Embryonic facial prominence (tissue), 1 donor: ENCODE results near the gene FRMD4B.
A peak's percentile ranks its signal among the peaks of the same experiment; 100 is the strongest.
"Not testable (repeated sequence)": the region's sequence is repeated elsewhere in the genome, so short reads cannot be mapped to it uniquely, and the experiment has no call there.

Experiments
- DNase-seq: peaks from one replicate; pipeline ENCODE4 v3.0.0-alpha.2; 2016; ENCODE audit errors: extremely low spot score

FRMD4B gene

DNA sequence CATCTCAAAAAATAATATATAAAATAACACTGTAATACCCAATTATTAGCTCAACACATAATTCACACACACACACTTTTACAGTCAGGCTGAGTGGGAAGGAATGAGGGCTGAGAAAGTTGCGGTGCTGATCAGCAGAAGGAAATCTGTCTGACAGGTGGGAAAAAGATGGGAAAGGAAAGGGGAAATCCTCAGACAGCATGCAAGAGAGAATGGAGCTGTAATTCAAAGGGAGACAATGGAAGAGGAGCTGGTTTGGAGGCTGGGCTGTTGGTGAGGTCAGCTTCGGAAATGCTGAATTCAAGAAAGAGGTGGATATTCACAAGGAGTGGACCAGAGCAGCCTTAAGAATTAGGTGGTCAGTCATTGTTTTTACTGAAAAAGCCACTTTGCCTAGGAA, 141.8 kb downstream of the FRMD4B start:
- no peak for DNase-seq

DNA sequence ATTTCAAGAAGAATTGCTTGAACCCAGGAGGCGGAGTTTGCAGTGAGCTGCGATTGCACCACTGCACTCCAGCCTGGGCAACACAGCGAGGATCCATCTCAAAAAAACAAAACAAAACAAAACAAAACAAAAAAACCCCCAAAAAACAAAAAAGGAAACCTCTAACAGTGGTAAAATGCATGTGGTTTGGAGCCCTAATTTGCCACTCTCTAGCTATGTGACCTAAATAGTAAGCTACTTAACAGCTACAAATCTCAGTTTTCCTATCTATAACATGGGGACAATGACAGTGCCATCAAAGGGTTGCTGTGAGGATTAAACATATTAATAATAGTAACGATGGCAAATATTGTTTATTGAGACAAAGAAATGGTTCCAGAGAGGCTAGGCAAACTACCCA, 144.1 kb downstream of the FRMD4B start:
- no peak for DNase-seq

DNA sequence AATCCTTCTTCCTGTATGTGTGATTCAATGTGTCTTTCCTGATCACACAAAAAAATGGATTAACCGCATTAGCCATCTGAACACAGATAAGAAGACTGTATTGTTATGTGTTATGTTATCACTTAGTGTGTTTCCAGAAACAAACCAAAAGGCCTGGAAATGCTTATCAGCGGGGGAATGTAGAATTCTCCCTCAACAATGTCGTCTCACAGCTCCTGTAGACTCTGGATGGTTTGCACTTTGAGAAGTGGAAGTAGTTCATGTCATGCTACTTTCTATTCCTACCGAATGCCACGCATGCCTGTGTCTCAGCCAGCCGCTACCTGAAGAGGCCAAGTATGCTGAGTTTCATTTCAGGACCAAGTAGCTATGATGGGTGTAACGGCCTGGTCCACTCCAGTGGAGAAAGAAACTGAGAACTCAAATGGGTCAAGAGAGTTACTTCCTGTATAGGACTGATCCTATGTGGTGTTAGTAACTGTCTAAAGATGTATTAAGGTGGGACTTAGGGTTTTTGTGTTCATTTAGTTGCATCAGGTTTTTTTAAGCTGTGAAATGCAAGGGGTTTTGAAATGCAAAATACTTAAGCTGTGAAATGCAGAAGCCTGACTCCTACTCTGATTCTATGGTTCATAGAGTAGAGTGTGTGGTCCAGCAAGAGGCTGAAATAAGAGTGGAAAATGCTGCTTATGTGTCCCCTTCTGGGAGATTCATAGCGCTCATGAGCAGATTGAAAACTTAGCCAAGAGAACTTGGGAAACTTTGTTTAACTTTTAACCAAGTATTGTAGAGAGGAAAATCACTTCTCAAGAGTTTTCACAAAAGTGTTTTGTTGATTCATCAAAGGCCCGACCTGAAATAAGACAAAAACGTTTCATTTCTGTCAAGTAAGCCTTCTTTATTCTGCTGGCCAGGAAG, 145.0 kb downstream of the FRMD4B start:
- no peak for DNase-seq

DNA sequence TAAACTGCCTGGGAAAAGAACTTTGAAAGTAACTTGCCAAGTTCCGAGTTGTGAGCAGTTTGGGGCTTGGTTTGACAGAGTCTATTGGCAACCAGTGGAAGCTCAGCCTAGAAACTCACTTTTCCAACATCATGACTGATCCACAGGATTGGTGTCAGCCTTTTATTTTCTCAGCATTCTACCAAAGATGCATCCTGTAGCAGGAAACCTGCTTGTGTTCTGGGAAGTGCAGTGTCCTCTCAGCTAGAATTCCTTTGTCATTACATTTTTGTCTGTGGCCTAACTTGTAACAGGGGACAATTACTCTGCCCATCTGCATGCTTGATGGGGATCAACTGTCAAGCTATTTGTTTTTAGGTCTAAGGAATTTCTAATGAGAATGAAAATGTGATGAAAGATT, 146.8 kb downstream of the FRMD4B start:
- DNase-seq = no peak

DNA sequence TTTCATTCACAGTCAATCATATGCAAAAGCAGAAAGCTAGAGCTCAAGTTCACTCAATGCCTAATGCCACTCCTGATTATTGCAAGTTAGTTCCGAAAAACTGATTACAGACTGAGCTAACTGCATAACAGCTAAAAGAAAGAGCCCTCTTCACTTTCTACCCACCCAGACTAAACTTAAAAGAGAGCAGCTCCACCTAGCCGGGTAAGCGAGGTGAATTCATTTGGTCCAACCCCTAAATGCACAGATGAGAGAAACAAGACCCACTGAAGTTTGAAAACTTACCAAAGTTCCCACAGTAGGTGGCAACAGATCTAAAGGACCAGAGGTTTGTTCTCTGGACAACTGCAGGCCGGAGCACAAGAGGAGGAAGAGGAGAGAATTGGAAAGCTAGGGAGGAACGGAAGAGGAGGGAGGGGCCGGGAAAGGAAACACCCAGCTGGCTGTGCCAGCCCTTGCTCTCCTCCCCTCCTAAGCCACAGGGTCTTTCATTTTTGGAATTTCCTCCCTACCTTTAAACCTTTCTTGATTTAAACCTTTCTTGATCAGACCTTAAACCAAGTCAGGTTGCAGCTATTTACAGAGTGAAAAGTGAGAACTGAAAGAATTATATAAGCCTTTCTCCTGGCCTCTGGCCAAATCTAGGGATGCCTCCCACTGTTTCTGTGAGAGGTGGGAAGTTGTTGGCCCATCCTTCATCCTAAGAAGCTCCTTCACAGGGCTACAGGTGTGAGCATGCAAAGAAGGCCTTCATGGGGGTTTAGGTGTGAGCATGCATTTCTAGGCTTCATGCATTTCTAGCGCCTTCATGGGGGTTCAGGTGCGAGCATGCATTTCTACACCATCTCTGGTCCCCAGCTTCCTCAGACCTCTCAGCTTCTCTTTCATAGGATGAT, 148.8 kb downstream of the FRMD4B start:
- DNase-seq = no peak

DNA sequence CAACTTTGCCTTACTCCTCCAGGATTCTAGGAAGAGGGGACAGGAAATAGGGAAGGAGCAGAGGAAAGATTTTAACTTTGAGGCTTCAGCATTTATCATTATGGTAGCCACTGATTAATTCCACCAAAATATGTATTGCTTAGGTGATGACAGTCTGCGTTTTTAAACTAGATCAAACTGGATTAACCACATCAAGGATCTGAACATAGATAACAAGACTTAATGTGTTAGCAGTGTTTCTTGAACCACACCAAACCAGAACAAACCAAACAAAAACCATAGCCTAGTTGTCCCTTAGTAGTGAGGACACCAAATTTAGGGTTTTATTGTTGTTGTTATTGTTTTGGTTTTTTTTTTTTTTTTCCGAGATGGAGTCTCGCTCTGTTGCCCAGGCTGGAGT, 150.0 kb downstream of the FRMD4B start:
- DNase-seq = no peak

DNA sequence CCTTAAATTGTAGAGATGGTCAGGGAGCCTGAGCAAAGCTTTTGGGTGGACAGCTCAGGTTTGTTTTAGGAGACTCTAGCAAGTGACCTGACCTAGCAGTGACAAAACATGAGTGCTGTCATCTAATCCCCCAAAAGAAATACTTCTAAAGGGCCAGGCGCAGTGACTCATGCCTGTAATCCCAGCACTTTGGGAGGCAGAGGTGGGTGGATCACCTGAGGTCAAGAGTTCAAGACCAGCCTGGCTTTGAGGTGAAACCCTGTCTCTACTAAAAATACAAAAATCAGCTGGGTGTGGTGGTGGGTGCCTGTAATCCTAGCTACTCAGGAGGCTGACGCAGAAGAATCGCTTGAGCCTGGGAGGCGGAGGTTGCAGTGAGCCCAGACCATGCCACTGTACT, 150.7 kb downstream of the FRMD4B start:
- not testable (repeated sequence) for DNase-seq

DNA sequence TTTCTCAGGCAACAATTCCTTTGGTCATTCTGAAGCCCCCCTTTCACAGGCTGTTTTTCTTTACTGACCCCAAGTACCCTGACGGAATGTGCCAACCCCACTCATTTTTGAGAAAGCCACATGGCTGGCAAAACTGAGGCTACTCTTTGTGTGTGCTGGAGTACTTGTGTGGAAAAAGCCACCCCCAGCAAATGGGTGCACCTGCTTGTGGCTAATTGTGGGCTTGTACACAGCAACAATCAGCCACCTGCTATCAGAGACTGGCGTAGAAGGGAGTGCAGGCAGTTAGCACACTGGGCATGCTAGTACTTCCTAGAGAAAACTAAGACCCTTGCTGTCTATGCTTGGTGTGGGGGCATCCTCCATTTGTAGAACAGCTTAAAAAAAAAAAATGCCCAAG, 153.4 kb downstream of the FRMD4B start:
- DNase-seq = no peak

DNA sequence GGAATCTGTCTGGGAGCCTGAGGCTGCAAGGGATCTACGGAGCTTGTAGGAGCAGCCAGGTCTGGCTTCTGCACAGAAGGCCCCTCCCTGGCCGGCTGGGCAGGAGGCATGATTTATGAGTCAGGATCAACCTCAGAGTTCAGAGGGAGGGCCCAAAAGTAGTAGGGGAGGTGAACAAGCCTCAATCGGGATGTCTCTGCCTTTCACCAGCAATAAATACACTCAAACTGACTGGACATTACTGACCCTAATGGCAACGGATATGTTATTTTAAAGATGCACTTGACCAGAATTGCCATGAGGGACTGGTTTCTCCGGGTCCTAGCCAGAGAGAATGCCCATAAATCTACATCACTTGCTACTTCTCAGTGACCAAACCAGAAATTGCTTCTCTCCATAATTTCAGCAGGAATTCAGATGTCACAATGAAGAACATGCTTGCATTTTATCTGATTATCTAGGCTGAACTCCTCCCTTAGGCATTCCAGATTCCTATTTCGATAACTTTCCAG, 153.9 kb downstream of the FRMD4B start:
- no peak for DNase-seq

DNA sequence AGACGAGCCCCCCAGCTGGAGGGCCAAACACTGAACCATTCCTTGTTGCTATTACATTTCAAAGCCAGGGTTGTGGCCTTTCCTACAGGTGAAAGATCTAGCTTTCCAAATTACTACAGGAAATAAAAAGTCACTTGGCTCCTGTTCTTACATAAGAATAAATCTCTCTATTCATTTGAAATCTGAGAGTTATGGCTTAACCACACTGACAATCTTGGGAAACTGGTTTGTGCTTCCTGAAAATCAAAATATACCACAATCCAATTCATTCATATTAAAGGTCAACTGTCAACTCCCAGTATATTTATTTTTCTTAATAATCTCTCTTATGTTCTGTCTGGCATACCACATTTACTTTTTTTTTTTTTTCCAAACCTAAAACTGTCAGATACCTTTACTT, 159.8 kb downstream of the FRMD4B start:
- DNase-seq = peak; percentile 20

DNA sequence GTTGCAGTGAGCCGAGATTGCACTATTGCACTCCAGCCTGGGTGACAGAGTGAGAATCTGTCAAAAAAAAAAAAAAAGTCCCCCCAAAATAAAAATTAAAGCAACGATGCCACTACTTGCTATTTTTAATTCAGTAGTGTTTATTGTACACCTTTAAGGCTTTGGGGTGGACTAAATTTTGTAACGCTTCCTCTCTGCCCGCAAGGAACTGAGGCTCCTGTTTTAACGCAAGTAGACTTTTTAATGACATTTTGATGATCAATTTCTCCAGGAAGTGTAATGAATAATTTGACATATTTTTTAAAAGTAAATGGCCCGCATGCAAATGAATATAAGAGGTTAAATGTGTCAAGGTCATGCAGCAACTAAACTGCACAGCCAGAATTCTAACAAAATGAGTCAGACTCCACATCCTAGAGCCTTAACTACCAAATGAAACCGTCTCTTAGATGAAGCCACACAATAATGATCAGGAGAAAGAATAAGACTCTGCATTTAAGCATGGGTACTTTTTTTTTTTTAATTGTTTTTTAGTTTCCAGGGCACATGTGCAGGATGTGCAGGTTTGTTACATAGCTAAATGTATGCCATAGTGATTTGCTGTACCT, 166.7 kb downstream of the FRMD4B start:
- DNase-seq = no peak

DNA sequence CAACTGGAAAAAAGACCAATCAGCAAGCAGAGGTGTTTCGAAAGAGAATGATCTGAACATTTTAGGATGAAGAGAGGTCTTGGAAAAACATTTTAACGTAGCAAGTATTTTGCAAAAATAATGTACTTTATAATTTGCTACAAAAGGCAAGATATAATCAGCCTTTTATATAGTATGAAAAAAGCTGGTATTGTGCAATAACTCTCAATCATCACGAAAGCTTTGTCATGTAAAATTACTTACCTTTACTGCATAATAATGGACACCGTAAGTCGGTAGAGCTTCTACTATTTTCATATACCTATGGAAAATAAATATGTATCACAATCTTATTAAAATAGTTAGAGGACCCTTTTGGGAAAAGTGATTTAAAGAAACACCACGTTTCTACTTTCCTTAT, 167.8 kb downstream of the FRMD4B start:
- no peak for DNase-seq

DNA sequence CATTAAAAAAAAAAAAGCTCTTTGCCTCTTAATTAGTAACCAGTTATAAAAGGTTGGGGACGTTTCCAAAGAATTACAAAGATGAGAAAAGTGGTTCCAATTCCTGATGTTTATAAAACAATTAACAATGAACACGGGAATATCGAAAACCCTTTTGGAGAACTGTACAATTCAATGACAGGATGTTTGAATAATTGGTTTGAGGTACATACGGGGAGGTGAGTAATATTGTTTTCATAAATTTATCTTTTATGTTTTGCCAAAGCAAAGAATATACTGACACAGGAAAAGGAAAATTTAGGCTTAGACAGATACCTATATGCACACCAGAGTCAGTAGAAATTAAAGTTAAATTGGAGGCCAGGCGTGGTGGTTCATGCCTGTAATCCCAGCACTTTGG, 168.9 kb downstream of the FRMD4B start:
- no peak for DNase-seq

DNA sequence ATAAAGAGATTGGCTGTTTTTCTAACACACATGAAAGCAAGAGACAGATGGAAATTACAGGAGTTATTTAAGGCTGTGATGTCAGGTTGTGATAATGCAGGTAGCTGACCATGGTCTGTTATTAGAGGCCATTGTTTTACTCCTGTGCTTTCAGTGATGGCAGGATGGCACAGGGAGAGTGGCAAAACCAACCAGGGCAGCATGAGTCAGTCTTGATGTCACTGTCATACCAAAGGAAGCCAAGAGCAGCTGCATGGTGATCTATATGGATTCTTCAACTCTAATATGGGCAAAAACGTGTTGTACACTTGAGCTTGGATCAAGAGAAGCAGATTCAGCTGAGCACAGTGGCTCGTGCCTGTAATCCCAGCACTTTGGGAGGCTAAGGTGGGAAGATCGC, 171.6 kb downstream of the FRMD4B start:
- no peak for DNase-seq

DNA sequence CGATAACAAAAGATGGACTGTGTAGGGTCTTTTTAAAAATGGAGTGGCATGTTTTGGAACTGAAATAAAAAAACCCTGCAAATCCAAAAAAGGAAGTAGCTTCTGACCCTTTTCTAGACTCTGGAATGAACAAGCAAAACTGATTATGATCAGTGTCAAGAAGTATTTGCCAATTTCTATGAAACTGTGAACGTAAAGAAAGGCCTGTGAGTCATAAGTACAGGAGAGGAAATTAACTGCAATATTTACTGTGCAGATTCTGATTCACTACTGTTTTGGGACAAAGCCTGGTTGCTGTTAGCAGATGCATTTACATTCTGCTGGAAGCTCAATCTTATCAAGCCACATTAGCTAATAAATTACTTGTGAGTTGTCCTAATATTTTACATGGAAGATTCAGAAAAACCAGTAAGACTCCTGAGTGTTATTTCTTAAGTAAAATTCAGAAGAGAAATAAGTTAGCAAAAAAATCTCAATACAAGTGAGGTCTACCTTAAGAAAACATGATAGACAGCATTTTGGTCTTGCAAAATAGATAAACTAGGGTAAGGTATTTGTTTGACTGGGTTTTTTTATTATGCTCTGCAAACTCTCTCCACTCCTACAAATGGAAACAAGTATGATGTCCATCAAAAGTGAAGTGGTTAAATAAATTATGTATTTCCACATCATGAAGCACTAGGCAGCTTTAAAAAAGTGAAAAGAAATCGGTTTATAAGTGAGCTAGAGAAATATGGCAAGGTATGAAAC, 173.3 kb downstream of the FRMD4B start:
- DNase-seq = no peak

DNA sequence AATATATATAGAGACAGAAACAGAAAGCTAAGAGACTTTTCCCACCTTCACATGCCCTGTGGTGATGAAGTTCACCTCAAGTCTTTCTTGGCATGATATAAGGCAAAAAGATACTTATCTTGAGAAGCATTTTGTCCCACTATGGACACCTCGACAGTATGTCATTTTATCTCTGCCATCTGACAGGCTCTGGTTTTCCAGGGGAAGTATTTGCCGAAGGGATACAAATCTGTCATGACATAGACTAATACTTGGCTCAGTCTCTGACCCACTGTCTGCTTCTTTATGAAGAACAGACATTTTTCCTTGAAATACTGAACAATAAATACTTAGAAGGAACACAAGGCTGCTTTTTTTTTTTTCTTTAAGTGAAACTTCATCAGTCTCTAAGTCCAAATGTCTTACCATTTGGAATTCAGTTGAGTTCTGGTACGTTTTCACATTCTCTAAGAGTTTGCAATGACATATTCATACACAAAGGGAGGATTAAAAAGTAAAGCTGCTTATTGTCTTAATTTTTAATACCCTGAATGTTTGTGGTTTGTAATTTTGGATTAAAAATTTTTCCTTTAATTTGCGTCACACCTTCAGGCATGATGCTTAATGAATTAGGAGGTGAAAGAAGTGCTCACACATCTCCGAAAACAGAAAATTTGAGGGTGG, 175.7 kb downstream of the FRMD4B start:
- no peak for DNase-seq

DNA sequence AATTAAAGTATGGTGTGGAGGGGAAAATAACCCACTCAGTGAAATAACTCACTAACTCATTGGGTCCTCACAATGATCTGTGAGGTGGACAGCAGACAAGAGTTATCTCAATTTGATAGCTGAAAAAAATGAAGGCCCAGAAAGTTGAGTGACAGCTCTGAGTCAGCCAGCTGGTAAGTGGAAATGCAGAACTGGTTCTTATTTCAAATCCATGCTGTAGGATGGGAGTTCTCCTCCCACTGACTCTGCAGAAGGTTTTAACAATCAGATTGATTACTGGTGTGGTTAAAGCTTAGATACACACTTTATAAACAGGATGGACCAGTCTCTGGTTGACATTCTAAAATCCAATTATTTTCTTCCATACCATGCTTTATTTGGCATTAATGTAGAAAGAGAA, 176.5 kb downstream of the FRMD4B start:
- DNase-seq = no peak

DNA sequence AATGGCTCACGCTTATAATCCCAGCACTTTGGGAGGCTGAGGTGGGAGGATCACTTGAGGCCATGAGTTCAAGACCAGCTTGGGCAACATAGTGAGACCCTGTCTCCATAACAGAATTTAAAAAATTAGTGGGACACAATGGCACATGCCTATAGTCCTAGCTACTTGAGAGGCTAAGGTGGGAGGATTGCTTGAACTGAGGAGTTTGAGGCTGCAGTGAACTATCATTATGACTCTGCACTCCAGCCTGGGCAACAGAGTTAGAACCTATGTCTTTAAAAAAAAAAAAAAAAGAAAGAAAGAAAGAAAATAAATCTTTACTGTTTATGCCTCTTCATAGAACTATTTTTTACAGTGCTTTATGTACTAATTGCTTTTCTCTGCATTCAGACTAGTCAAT, 178.9 kb downstream of the FRMD4B start:
- DNase-seq = no peak

DNA sequence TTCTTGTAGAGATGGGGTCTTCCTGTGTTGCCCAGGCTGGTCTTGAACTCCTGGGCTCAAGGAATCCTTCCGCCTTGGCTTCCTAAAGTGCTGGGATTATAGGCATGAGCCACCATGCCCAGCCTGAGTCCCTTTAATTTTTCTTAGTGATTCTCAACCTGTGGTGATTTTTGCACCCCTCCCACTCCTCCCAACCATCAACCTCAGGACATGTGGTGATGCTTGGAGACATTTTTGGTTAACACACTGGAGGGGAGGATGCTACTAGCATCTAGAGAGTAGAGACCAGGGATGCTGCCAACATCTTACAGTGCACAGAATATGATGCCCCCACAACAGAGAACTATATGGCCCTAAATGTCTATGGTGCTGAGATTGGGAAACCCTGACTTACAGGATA, 180.5 kb downstream of the FRMD4B start:
- no peak for DNase-seq

DNA sequence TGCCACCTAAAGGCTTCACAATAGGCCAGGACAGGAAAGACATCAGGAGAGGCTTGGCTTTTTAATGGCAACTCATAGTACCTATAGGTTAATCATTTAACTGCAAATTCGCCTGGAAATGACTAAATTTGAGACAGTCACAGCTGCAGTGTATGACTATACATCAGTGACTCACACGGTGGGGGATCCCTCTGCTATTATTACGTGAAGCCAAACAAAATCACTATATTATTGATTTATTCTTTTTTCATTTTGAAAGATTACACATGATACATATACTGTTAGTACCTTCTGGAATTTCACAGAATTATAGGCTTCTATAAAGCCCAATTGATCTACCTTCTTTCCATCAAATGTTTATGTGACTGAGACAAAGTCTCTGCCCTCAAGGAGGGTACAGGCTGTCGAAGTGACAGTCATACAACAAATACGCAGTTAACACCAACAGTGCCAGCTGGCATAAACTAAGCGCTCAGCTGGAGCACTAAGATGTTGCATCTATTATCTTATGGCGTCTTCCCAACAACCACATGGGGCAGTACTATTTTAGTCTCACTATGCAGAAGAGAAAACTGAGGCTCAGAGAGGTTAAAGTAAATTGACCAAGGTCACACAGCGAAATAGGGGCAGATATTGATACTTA, 181.5 kb downstream of the FRMD4B start:
- DNase-seq = no peak
